HEK293 (cell line): Measurements from ENCODE around the gene PDE1C.

Experiments used
- CTCF ChIA-PET: fragments of 350-600 bp; formaldehyde crosslinking; extraction: SDS; loops from one replicate; lab custom pipeline; 2021; ENCODE audit warnings: antibody characterized with exemption; lab: Yijun Ruan, JAX
- POLR2A ChIA-PET: fragments of 300-600 bp; formaldehyde crosslinking; extraction: SDS; loops from one replicate; lab custom pipeline; 2020; ENCODE audit warnings: antibody characterized with exemption, inconsistent platforms; lab: Yijun Ruan, JAX
- H3K27ac ChIP-seq: fragments of 200-500 bp; sonication (Bioruptor generic); 2 replicates; pipeline ENCODE4 v1.5.1; 2014; ENCODE audit warnings: low read depth, low read length, control low read depth, inconsistent platforms; ENCODE audit errors: extremely low read depth
- H3K36me3 ChIP-seq, 2 experiments: fragments of 200-500 bp in 1 of 2; sonication (Bioruptor generic) in 1 of 2; 1 replicate in 1 of 2; 2 replicates in 1 of 2; pipeline ENCODE4 v1.5.1; 2014 to 2017; ENCODE audit warnings: inconsistent platforms in 2 of 2, low read length in 2 of 2; ENCODE audit not compliant: control insufficient read depth in 2 of 2, insufficient read depth in 1 of 2
- H3K4me1 ChIP-seq: fragments of 200-500 bp; sonication (Bioruptor generic); 2 replicates; pipeline ENCODE4 v1.5.1; 2014; ENCODE audit warnings: mild to moderate bottlenecking, low read length, inconsistent platforms; ENCODE audit not compliant: control insufficient read depth, insufficient read depth
- H3K4me3 ChIP-seq: 2 replicates; pipeline ENCODE4 v1.5.1; 2011; ENCODE audit warnings: low read depth, mild to moderate bottlenecking, control low read depth, low read length, moderate library complexity
- H3K9me3 ChIP-seq: fragments of 200-500 bp; sonication (Bioruptor generic); 2 replicates; pipeline ENCODE4 v1.5.1; 2014; ENCODE audit warnings: low read depth, low read length, inconsistent platforms; ENCODE audit not compliant: control insufficient read depth, insufficient read depth
- EGR2 ChIP-seq: fragments of 450-650 bp; formaldehyde crosslinking; IDR thresholded peaks from 2 replicates; pipeline ENCODE4 v1.5.1; 2016; ENCODE audit warnings: low read depth, missing biosample characterization, missing genetic modification characterization
- GLI2 ChIP-seq: fragments of 450-650 bp; formaldehyde crosslinking; IDR thresholded peaks from 2 replicates; pipeline ENCODE4; 2017; ENCODE audit warnings: missing biosample characterization, missing genetic modification characterization, low read depth, borderline replicate concordance
- GLI4 ChIP-seq: fragments of 450-650 bp; formaldehyde crosslinking; IDR thresholded peaks from 2 replicates; pipeline ENCODE4 v1.5.1; 2016; ENCODE audit warnings: missing biosample characterization, missing genetic modification characterization
- KLF10 ChIP-seq: fragments of 450-650 bp; IDR thresholded peaks from 2 replicates; pipeline ENCODE4 v1.5.1; 2018; ENCODE audit warnings: missing biosample characterization, mild to moderate bottlenecking, missing genetic modification characterization
- KLF7 ChIP-seq: fragments of 450-650 bp; formaldehyde crosslinking; IDR thresholded peaks from 2 replicates; pipeline ENCODE4 v1.5.1; 2016; ENCODE audit warnings: missing biosample characterization, missing genetic modification characterization, borderline replicate concordance
- REPIN1 ChIP-seq: fragments of 450-650 bp; formaldehyde crosslinking; IDR thresholded peaks from 2 replicates; pipeline ENCODE4 v1.5.1; 2017; ENCODE audit warnings: missing biosample characterization, missing genetic modification characterization, low read depth
- SP3 ChIP-seq: fragments of 450-650 bp; formaldehyde crosslinking; IDR thresholded peaks from 2 replicates; pipeline ENCODE4 v1.5.1; 2016; ENCODE audit warnings: missing biosample characterization, missing genetic modification characterization
- YY1 ChIP-seq: fragments of 450-650 bp; formaldehyde crosslinking; IDR thresholded peaks from 2 replicates; pipeline ENCODE4 v1.5.1; 2018; ENCODE audit warnings: missing biosample characterization, missing genetic modification characterization
- ZFP37 ChIP-seq: fragments of 450-650 bp; formaldehyde crosslinking; IDR thresholded peaks from 2 replicates; pipeline ENCODE4 v1.5.1; 2016; ENCODE audit warnings: missing biosample characterization, missing genetic modification characterization
- ZFP41 ChIP-seq: fragments of 450-650 bp; formaldehyde crosslinking; IDR thresholded peaks from 2 replicates; pipeline ENCODE4 v1.5.1; 2016; ENCODE audit warnings: missing biosample characterization, missing genetic modification characterization, borderline replicate concordance
- ZNF155 ChIP-seq: fragments of 450-650 bp; formaldehyde crosslinking; IDR thresholded peaks from 2 replicates; pipeline ENCODE4 v1.5.1; 2016; ENCODE audit warnings: missing biosample characterization, missing genetic modification characterization
- ZNF214 ChIP-seq: fragments of 450-650 bp; formaldehyde crosslinking; IDR thresholded peaks from 2 replicates; pipeline ENCODE4 v1.5.1; 2017; ENCODE audit warnings: missing biosample characterization, mild to moderate bottlenecking, missing genetic modification characterization, borderline replicate concordance
- ZNF266 ChIP-seq: fragments of 450-650 bp; formaldehyde crosslinking; IDR thresholded peaks from 2 replicates; pipeline ENCODE4 v1.5.1; 2016; ENCODE audit warnings: missing biosample characterization, missing genetic modification characterization, low read depth
- ZNF423 ChIP-seq: fragments of 450-650 bp; formaldehyde crosslinking; IDR thresholded peaks from 2 replicates; pipeline ENCODE4 v1.5.1; 2016; ENCODE audit warnings: missing biosample characterization, missing genetic modification characterization
- ZNF433 ChIP-seq: fragments of 450-650 bp; formaldehyde crosslinking; IDR thresholded peaks from 2 replicates; pipeline ENCODE4 v1.5.1; 2016; ENCODE audit warnings: missing biosample characterization, missing genetic modification characterization, low read depth
- ZNF48 ChIP-seq: fragments of 450-650 bp; formaldehyde crosslinking; IDR thresholded peaks from 2 replicates; pipeline ENCODE4 v1.5.1; 2016; ENCODE audit warnings: missing biosample characterization, missing genetic modification characterization
- ZNF555 ChIP-seq: fragments of 450-650 bp; formaldehyde crosslinking; conservative IDR thresholded peaks from 2 replicates; pipeline ENCODE4 v1.5.1; 2017; ENCODE audit warnings: missing biosample characterization, mild to moderate bottlenecking, missing genetic modification characterization, inconsistent platforms
- ZNF76 ChIP-seq: fragments of 450-650 bp; formaldehyde crosslinking; IDR thresholded peaks from 2 replicates; pipeline ENCODE4; 2016; ENCODE audit warnings: low read depth, missing biosample characterization, missing genetic modification characterization, borderline replicate concordance
- ZNF777 ChIP-seq: fragments of 450-650 bp; formaldehyde crosslinking; IDR thresholded peaks from 2 replicates; pipeline ENCODE4 v1.5.1; 2017; ENCODE audit warnings: missing biosample characterization, missing genetic modification characterization, borderline replicate concordance
- TF ChIP-seq, protein P1 (sequence below): fragments of 450-650 bp; formaldehyde crosslinking; IDR thresholded peaks from 2 replicates; pipeline ENCODE4 v1.5.1; 2016; ENCODE audit warnings: missing biosample characterization, missing genetic modification characterization
- TF ChIP-seq, protein P2 (sequence below): fragments of 450-650 bp; formaldehyde crosslinking; IDR thresholded peaks from 2 replicates; pipeline ENCODE4 v1.5.1; 2017; ENCODE audit warnings: missing biosample characterization, missing genetic modification characterization
- TF ChIP-seq, protein P3 (sequence below): fragments of 450-650 bp; IDR thresholded peaks from 2 replicates; pipeline ENCODE4 v1.5.1; 2018; ENCODE audit warnings: missing biosample characterization, missing genetic modification characterization
- TF ChIP-seq, protein P4 (sequence below): fragments of 450-650 bp; formaldehyde crosslinking; IDR thresholded peaks from 2 replicates; pipeline ENCODE4 v1.5.1; 2016; ENCODE audit warnings: missing biosample characterization, missing genetic modification characterization
- TF ChIP-seq, protein P5 (sequence below): fragments of 450-650 bp; formaldehyde crosslinking; IDR thresholded peaks from 2 replicates; pipeline ENCODE4 v1.5.1; 2017; ENCODE audit warnings: missing biosample characterization, missing genetic modification characterization
- TF ChIP-seq, protein P6 (sequence below): fragments of 450-650 bp; formaldehyde crosslinking; IDR thresholded peaks from 2 replicates; pipeline ENCODE4 v1.5.1; 2016; ENCODE audit warnings: missing biosample characterization, missing genetic modification characterization
- TF ChIP-seq, protein P7 (sequence below): fragments of 450-650 bp; formaldehyde crosslinking; IDR thresholded peaks from 2 replicates; pipeline ENCODE4 v1.5.1; 2016; ENCODE audit warnings: missing biosample characterization, missing genetic modification characterization, borderline replicate concordance

Gene PDE1C

DNA sequence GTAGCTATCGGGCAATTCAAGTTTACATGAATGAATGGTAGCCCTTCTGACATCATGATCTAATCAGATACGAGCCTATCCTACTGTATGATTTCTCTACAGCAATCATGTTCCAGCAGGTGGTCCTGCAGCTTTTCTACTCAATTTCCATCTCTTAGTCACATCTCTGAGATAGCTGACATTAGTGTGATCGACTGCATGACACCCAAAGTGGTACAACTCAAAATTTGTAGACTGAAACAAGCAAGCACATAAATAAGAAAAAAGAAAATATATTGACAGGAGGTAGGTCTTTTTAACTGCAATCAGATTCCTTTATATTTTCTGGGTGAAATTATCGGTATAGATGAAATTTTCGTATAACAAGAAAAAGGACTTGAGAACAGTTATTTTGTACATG, 251.2 kb downstream of the PDE1C start:
- POLR2A ChIA-PET = no interaction called here
- Histone ChIP-seq H3K4me1 (no peaks in the 10 kb centered on the region), H3K9me3 (no peaks in the 10 kb centered on the region)
- TF ChIP-seq, protein P1, sequence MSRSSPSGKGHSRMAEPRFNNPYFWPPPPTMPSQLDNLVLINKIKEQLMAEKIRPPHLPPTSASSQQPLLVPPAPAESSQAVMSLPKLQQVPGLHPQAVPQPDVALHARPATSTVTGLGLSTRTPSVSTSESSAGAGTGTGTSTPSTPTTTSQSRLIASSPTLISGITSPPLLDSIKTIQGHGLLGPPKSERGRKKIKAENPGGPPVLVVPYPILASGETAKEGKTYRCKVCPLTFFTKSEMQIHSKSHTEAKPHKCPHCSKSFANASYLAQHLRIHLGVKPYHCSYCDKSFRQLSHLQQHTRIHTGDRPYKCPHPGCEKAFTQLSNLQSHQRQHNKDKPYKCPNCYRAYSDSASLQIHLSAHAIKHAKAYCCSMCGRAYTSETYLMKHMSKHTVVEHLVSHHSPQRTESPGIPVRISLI (tag by site-specific recombination) = no peak
- TF ChIP-seq, protein P2, sequence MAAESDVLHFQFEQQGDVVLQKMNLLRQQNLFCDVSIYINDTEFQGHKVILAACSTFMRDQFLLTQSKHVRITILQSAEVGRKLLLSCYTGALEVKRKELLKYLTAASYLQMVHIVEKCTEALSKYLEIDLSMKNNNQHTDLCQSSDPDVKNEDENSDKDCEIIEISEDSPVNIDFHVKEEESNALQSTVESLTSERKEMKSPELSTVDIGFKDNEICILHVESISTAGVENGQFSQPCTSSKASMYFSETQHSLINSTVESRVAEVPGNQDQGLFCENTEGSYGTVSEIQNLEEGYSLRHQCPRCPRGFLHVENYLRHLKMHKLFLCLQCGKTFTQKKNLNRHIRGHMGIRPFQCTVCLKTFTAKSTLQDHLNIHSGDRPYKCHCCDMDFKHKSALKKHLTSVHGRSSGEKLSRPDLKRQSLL (tag by site-specific recombination) = no peak
- no peak for TF ChIP-seq ZFP37 (tag by site-specific recombination)
- no peak for TF ChIP-seq ZNF155 (tag by site-specific recombination)
- no peak for TF ChIP-seq ZNF48
- TF ChIP-seq REPIN1 (tag by site-specific recombination) = no peak
- TF ChIP-seq KLF7 = no peak
- TF ChIP-seq, protein P3, sequence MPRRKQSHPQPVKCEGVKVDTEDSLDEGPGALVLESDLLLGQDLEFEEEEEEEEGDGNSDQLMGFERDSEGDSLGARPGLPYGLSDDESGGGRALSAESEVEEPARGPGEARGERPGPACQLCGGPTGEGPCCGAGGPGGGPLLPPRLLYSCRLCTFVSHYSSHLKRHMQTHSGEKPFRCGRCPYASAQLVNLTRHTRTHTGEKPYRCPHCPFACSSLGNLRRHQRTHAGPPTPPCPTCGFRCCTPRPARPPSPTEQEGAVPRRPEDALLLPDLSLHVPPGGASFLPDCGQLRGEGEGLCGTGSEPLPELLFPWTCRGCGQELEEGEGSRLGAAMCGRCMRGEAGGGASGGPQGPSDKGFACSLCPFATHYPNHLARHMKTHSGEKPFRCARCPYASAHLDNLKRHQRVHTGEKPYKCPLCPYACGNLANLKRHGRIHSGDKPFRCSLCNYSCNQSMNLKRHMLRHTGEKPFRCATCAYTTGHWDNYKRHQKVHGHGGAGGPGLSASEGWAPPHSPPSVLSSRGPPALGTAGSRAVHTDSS = no peak
- no peak for TF ChIP-seq ZNF555 (tag by site-specific recombination)
- TF ChIP-seq ZNF76 (tag by site-specific recombination) = no peak
- no peak for TF ChIP-seq ZNF266
- TF ChIP-seq SP3 (tag by site-specific recombination) = no peak
- no peak for TF ChIP-seq YY1 (tag by site-specific recombination)
- no peak for TF ChIP-seq EGR2
- no peak for TF ChIP-seq ZNF214 (tag by site-specific recombination)
- no peak for TF ChIP-seq GLI2 (tag by site-specific recombination)
- TF ChIP-seq, protein P4, sequence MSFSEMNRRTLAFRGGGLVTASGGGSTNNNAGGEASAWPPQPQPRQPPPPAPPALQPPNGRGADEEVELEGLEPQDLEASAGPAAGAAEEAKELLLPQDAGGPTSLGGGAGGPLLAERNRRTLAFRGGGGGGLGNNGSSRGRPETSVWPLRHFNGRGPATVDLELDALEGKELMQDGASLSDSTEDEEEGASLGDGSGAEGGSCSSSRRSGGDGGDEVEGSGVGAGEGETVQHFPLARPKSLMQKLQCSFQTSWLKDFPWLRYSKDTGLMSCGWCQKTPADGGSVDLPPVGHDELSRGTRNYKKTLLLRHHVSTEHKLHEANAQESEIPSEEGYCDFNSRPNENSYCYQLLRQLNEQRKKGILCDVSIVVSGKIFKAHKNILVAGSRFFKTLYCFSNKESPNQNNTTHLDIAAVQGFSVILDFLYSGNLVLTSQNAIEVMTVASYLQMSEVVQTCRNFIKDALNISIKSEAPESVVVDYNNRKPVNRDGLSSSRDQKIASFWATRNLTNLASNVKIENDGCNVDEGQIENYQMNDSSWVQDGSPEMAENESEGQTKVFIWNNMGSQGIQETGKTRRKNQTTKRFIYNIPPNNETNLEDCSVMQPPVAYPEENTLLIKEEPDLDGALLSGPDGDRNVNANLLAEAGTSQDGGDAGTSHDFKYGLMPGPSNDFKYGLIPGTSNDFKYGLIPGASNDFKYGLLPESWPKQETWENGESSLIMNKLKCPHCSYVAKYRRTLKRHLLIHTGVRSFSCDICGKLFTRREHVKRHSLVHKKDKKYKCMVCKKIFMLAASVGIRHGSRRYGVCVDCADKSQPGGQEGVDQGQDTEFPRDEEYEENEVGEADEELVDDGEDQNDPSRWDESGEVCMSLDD (tag by site-specific recombination) = no peak
- TF ChIP-seq, all 188 proteins: peak for 0
- H3K4me3 ChIP-seq = no peak overlapping the region
- no peak overlapping the region for H3K27ac ChIP-seq
- CTCF ChIA-PET = no interaction called here
- H3K36me3 ChIP-seq = no peaks in the 10 kb centered on the region

DNA sequence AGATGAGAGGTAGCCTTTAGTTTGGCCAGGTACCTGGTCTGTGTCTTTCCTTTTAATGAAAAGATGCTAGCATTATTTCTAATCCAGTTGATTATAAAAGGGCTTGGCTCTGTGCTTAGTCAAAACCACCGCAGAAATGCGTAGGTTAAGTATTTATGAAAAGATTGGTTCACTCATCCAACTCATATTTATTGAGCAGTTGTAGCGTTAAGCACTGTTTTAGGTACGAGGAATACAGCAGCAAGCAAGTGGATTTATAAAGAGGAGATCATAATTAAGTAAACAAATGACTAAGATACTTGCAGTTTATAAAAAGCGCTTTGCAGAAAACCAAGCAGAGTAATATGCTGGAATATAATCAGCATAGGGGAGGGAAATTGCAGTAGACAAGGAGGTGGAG, 253.4 kb downstream of the PDE1C start:
- ChIA-PET CTCF (interaction anchor here (0.6 kb wide), 1 partner anchor 388 kb away, joined by 6 read pairs; no protein-coding TSS in a partner anchor), POLR2A (no interaction called here)
- Histone ChIP-seq H3K27ac (no peak overlapping the region), H3K36me3 (no peaks in the 10 kb centered on the region), H3K9me3 (no peaks in the 10 kb centered on the region), H3K4me1 (no peaks in the 10 kb centered on the region), H3K4me3 (no peak overlapping the region)
- TF ChIP-seq, protein P5, sequence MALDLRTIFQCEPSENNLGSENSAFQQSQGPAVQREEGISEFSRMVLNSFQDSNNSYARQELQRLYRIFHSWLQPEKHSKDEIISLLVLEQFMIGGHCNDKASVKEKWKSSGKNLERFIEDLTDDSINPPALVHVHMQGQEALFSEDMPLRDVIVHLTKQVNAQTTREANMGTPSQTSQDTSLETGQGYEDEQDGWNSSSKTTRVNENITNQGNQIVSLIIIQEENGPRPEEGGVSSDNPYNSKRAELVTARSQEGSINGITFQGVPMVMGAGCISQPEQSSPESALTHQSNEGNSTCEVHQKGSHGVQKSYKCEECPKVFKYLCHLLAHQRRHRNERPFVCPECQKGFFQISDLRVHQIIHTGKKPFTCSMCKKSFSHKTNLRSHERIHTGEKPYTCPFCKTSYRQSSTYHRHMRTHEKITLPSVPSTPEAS (tag by site-specific recombination) = no peak
- no peak for TF ChIP-seq ZFP41 (tag by site-specific recombination)
- TF ChIP-seq, protein P6, sequence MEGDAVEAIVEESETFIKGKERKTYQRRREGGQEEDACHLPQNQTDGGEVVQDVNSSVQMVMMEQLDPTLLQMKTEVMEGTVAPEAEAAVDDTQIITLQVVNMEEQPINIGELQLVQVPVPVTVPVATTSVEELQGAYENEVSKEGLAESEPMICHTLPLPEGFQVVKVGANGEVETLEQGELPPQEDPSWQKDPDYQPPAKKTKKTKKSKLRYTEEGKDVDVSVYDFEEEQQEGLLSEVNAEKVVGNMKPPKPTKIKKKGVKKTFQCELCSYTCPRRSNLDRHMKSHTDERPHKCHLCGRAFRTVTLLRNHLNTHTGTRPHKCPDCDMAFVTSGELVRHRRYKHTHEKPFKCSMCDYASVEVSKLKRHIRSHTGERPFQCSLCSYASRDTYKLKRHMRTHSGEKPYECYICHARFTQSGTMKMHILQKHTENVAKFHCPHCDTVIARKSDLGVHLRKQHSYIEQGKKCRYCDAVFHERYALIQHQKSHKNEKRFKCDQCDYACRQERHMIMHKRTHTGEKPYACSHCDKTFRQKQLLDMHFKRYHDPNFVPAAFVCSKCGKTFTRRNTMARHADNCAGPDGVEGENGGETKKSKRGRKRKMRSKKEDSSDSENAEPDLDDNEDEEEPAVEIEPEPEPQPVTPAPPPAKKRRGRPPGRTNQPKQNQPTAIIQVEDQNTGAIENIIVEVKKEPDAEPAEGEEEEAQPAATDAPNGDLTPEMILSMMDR (tag by site-specific recombination) = no peak
- no peak for TF ChIP-seq ZNF423 (tag by site-specific recombination)
- TF ChIP-seq, protein P7, sequence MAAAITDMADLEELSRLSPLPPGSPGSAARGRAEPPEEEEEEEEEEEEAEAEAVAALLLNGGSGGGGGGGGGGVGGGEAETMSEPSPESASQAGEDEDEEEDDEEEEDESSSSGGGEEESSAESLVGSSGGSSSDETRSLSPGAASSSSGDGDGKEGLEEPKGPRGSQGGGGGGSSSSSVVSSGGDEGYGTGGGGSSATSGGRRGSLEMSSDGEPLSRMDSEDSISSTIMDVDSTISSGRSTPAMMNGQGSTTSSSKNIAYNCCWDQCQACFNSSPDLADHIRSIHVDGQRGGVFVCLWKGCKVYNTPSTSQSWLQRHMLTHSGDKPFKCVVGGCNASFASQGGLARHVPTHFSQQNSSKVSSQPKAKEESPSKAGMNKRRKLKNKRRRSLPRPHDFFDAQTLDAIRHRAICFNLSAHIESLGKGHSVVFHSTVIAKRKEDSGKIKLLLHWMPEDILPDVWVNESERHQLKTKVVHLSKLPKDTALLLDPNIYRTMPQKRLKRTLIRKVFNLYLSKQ (tag by site-specific recombination) = no peak
- no peak for TF ChIP-seq GLI4 (tag by site-specific recombination)
- TF ChIP-seq ZNF433 (tag by site-specific recombination) = no peak
- TF ChIP-seq ZFP37 (tag by site-specific recombination) = no peak
- TF ChIP-seq KLF10 (tag by site-specific recombination) = no peak
- TF ChIP-seq ZNF777 (tag by site-specific recombination) = no peak
